GM12875 (cell line): Measurements from ENCODE around the gene WNT6.
A peak's percentile ranks its signal among the peaks of the same experiment; 100 is the strongest.

Source experiments
- H3K4me3 ChIP-seq: one replicate; pipeline ENCODE4 v1.5.1; 2011; ENCODE audit warnings: low read depth, low read length, control low read depth
- TF ChIP-seq, protein P1 (sequence below): IDR thresholded peaks from 2 replicates; pipeline ENCODE4 v1.5.1; 2011; ENCODE audit warnings: low read depth, mild to moderate bottlenecking, control low read depth, inconsistent platforms, low read length, moderate library complexity, borderline replicate concordance; ENCODE audit not compliant: insufficient read depth

Gene WNT6

GRCh38 chr2:218878486-218878885 lies 18.9 kb downstream of the WNT6 start:
- no peak overlapping the region for H3K4me3 ChIP-seq
- TF ChIP-seq, protein P1, sequence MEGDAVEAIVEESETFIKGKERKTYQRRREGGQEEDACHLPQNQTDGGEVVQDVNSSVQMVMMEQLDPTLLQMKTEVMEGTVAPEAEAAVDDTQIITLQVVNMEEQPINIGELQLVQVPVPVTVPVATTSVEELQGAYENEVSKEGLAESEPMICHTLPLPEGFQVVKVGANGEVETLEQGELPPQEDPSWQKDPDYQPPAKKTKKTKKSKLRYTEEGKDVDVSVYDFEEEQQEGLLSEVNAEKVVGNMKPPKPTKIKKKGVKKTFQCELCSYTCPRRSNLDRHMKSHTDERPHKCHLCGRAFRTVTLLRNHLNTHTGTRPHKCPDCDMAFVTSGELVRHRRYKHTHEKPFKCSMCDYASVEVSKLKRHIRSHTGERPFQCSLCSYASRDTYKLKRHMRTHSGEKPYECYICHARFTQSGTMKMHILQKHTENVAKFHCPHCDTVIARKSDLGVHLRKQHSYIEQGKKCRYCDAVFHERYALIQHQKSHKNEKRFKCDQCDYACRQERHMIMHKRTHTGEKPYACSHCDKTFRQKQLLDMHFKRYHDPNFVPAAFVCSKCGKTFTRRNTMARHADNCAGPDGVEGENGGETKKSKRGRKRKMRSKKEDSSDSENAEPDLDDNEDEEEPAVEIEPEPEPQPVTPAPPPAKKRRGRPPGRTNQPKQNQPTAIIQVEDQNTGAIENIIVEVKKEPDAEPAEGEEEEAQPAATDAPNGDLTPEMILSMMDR: no peak

GRCh38 chr2:218878926-218879761 lies 19.5 kb downstream of the WNT6 start:
- H3K4me3 ChIP-seq: peak overlapping the region; percentile 51
- TF ChIP-seq, protein P1: no peak

- TF ChIP-seq, protein P1: no peak
- H3K4me3 ChIP-seq: peak overlapping the region; percentile 51
These were observed 20.1 kb downstream of the WNT6 start for GRCh38 chr2:218879776-218880101.

DNA sequence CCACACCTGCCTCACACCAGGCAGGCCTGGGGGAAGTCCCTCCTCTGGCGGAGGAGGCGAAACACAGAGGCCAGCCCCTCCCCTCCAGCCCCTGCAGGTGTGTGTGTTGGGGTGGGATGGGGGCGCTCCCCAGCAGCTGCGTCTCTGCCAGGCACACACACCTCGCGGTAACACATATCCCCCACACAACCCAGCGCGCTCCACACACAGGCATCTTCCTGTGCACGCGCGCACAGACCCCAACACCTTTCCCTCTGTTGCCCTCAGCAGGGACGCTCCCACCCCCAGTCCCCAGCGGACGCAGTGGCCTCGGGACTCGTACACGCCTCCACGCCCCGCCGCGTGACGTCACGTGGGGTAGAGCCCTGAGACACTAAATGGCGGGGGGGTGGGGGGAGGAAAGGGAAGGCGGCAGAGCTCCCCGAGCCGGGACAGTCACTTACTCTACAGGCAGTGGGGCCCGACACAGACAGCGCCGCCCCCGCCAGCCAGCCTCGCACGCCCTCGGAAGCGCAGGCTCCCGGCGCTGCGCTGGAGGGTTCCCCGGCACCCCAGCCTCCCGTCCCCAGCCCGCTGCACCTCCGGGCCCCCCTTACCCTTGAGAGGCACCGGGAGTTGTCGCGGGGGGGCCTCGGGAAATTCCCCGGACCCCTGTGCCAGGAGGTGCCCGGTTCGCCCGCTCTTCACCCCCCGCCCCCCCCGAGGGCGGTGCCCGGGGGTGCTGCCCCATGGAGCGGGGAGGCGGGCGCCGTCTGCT lies 20.7 kb downstream of the WNT6 start, which contains the start of gene WNT10A:
Gene WNT10A, plus strand, starts transcription at position 751 of the 757 bp plus-strand sequence. CDS start 144 bp downstream, outside the sequence.
- peak within 1 kb of the TSS; percentile 51 for H3K4me3 ChIP-seq
- TF ChIP-seq, protein P1: no peak

GRCh38 chr2:218880859-218881594 lies 21.4 kb downstream of the WNT6 start:
- peak overlapping the region; percentile 51 for H3K4me3 ChIP-seq
- TF ChIP-seq, protein P1: no peak

DNA sequence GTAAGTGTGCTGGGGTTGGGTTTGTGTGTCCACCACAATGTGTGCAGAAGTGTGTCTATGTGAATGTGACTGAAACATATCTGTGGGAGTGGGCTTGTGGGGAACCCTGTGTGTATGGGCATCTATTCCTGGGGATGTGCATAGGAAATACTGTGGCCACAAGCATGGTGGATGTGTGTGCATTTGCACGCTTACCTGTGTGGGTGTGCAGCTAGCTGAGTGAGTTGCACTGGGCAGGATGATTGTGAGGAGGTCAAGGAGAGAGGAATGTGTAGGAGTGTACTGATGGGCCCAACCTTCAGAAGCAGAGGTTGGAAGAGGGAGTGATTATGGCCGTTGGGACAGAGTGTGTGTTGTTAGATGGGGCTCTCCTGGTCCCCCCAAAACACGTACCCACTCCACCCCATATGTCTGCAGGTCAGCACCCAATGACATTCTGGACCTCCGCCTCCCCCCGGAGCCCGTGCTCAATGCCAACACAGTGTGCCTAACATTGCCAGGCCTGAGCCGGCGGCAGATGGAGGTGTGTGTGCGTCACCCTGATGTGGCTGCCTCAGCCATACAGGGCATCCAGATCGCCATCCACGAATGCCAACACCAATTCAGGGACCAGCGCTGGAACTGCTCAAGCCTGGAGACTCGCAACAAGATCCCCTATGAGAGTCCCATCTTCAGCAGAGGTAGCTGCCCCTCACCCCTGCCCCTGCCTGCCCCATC lies 22.3 kb downstream of the WNT6 start:
- TF ChIP-seq, protein P1: no peak
- no peak overlapping the region for H3K4me3 ChIP-seq
